MM.1S (cell line): ENCODE results near the gene CREB1.

Experiments used
- DNase-seq: peaks from one replicate; pipeline ENCODE4 v3.0.0-alpha.2; 2015
- H2AFZ ChIP-seq: fragments of 300-600 bp; sonication (generic); 2 replicates; pipeline ENCODE4 v1.6.0; 2016; ENCODE audit warnings: antibody characterized with exemption, low read length
- H3F3A ChIP-seq: fragments of 300-600 bp; sonication (generic); 2 replicates; pipeline ENCODE4 v1.6.1; 2016; ENCODE audit warnings: mild to moderate bottlenecking, antibody characterized with exemption, low read length, moderate library complexity, mixed read lengths; ENCODE audit not compliant: insufficient read depth
- H3K27ac ChIP-seq: fragments of 300-600 bp; sonication (generic); 2 replicates; pipeline ENCODE4 v1.5.1; 2016; ENCODE audit warnings: mild to moderate bottlenecking, low read length
- H3K27me3 ChIP-seq: fragments of 300-600 bp; sonication (generic); replicated peaks from 2 replicates; pipeline ENCODE4 v1.6.0; 2016; ENCODE audit warnings: low read length; ENCODE audit not compliant: insufficient read depth
- H3K36me3 ChIP-seq: fragments of 300-600 bp; sonication (generic); replicated peaks from 2 replicates; pipeline ENCODE4 v1.6.1; 2016; ENCODE audit warnings: mild to moderate bottlenecking, low read length, mixed read lengths; ENCODE audit not compliant: insufficient read depth
- H3K4me1 ChIP-seq: fragments of 300-600 bp; sonication (generic); 2 replicates; pipeline ENCODE4 v1.6.1; 2016; ENCODE audit warnings: low read length, mixed read lengths
- H3K4me2 ChIP-seq: fragments of 300-600 bp; sonication (generic); 2 replicates; pipeline ENCODE4 v1.6.0; 2016; ENCODE audit warnings: low read depth, low read length
- H3K4me3 ChIP-seq: fragments of 300-600 bp; sonication (generic); 2 replicates; pipeline ENCODE4 v1.5.1; 2016; ENCODE audit warnings: low read length, mixed read lengths
- H3K79me2 ChIP-seq: fragments of 300-600 bp; sonication (generic); 2 replicates; pipeline ENCODE4 v1.6.1; 2016; ENCODE audit warnings: mixed run types, low read length, mixed read lengths
- H3K9ac ChIP-seq: fragments of 300-600 bp; sonication (generic); 2 replicates; pipeline ENCODE4 v1.6.1; 2016; ENCODE audit warnings: low read length, mixed read lengths
- H3K9me2 ChIP-seq: fragments of 300-600 bp; sonication (generic); replicated peaks from 2 replicates; pipeline ENCODE4 v1.6.1; 2016; ENCODE audit warnings: mild to moderate bottlenecking, low read length, mixed read lengths; ENCODE audit not compliant: insufficient read depth
- H3K9me3 ChIP-seq: fragments of 300-600 bp; sonication (generic); replicated peaks from 2 replicates; pipeline ENCODE4 v1.6.1; 2016; ENCODE audit warnings: mild to moderate bottlenecking, low read length, mixed read lengths; ENCODE audit not compliant: insufficient read depth
- H4K20me1 ChIP-seq: fragments of 300-600 bp; sonication (generic); 2 replicates; pipeline ENCODE4 v1.6.1; 2016; ENCODE audit warnings: mild to moderate bottlenecking, low read length, moderate library complexity, mixed read lengths; ENCODE audit not compliant: insufficient read depth
- CTCF ChIP-seq: fragments of 300-600 bp; sonication (generic); IDR thresholded peaks from 2 replicates; pipeline ENCODE4 v1.5.1; 2016; ENCODE audit warnings: antibody characterized with exemption, low read length, mixed read lengths
- EZH2 ChIP-seq: fragments of 300-600 bp; sonication (generic); optimal IDR thresholded peaks from 2 replicates; pipeline ENCODE3; 2017; ENCODE audit warnings: low read depth, mild to moderate bottlenecking, antibody characterized with exemption, low read length, mixed read lengths
- EZH2phosphoT487 ChIP-seq: fragments of 300-600 bp; sonication (generic); IDR thresholded peaks from 2 replicates; pipeline ENCODE4 v1.6.1; 2018; ENCODE audit warnings: antibody characterized with exemption, low read length

The CREB1 gene

GRCh38 chr2:207606829-207607228 lies 77.1 kb downstream of the CREB1 start:
- H3K27me3 ChIP-seq: no peaks in the 10 kb centered on the region
- H4K20me1 ChIP-seq: no peaks in the 10 kb centered on the region
- no peaks in the 10 kb centered on the region for H3F3A ChIP-seq
- H2AFZ ChIP-seq: no peak overlapping the region
- H3K4me1 ChIP-seq: no peaks in the 10 kb centered on the region
- no peaks in the 10 kb centered on the region for H3K79me2 ChIP-seq
- no peak for TF ChIP-seq EZH2
- TF ChIP-seq CTCF: no peak
- no peak for TF ChIP-seq EZH2phosphoT487
- no peaks in the 10 kb centered on the region for H3K36me3 ChIP-seq
- no peak for DNase-seq
- no peak overlapping the region for H3K27ac ChIP-seq
- no peak overlapping the region for H3K9ac ChIP-seq
- H3K9me2 ChIP-seq: no peaks in the 10 kb centered on the region
- no peaks in the 10 kb centered on the region for H3K9me3 ChIP-seq
- no peak overlapping the region for H3K4me2 ChIP-seq
- no peak overlapping the region for H3K4me3 ChIP-seq

- no peaks in the 10 kb centered on the region for H3K9me2 ChIP-seq
Observed at GRCh38 chr2:207612714-207613113, 83.0 kb downstream of the CREB1 start.

GRCh38 chr2:207614824-207615223 lies 85.1 kb downstream of the CREB1 start:
- no peaks in the 10 kb centered on the region for H3K27me3 ChIP-seq
- H3K9ac ChIP-seq: no peak overlapping the region

More at GRCh38 chr2:207612714-207613113, 83.0 kb downstream of the CREB1 start:
- Histone ChIP-seq H4K20me1 (no peaks in the 10 kb centered on the region), H3K27me3 (no peaks in the 10 kb centered on the region), H3K79me2 (no peaks in the 10 kb centered on the region), H3K36me3 (no peaks in the 10 kb centered on the region), H3K9ac (no peak overlapping the region), H3K9me3 (no peaks in the 10 kb centered on the region), H3F3A (no peaks in the 10 kb centered on the region), H3K27ac (no peak overlapping the region), H3K4me2 (no peak overlapping the region), H3K4me1 (no peaks in the 10 kb centered on the region), H2AFZ (no peak overlapping the region), H3K4me3 (no peak overlapping the region)
- DNase-seq: no peak
- TF ChIP-seq EZH2 (no peak), EZH2phosphoT487 (no peak), CTCF (no peak)

More at GRCh38 chr2:207614824-207615223, 85.1 kb downstream of the CREB1 start:
- Histone ChIP-seq H3K79me2 (no peaks in the 10 kb centered on the region), H3K9me3 (no peaks in the 10 kb centered on the region), H3K4me1 (no peaks in the 10 kb centered on the region), H3K9me2 (no peaks in the 10 kb centered on the region), H4K20me1 (no peaks in the 10 kb centered on the region), H3K4me3 (no peak overlapping the region), H3F3A (no peaks in the 10 kb centered on the region), H3K4me2 (no peak overlapping the region), H3K27ac (no peak overlapping the region), H2AFZ (no peak overlapping the region), H3K36me3 (no peaks in the 10 kb centered on the region)
- TF ChIP-seq CTCF (no peak), EZH2phosphoT487 (no peak), EZH2 (no peak)
- no peak for DNase-seq
